K562 (cell line): ENCODE data around the gene OR2V2.
A peak's percentile ranks its signal among the peaks of the same experiment; 100 is the strongest.

ENCODE experiments used
- C11orf30 ChIP-seq: fragments of 450-650 bp; IDR thresholded peaks from 2 replicates; pipeline ENCODE4 v1.6.1; 2016; ENCODE audit warnings: low read depth, mild to moderate bottlenecking
- CHD1 ChIP-seq: fragments of 200-600 bp; sonication (generic); IDR thresholded peaks from one replicate; pipeline ENCODE4 v1.6.1; 2012; ENCODE audit warnings: mild to moderate bottlenecking, moderate library complexity, low read length, inconsistent platforms
- EZH2 ChIP-seq: IDR thresholded peaks from 2 replicates; pipeline ENCODE4 v1.6.1; 2012; ENCODE audit warnings: low read depth, mild to moderate bottlenecking, inconsistent platforms, low read length, borderline replicate concordance
- NBN ChIP-seq: fragments of 450-650 bp; IDR thresholded peaks from 2 replicates; pipeline ENCODE4 v1.6.1; 2016; ENCODE audit warnings: low read depth, mild to moderate bottlenecking
- POLR2AphosphoS5 ChIP-seq: IDR thresholded peaks from 2 replicates; pipeline ENCODE4 v1.6.1; 2011; ENCODE audit warnings: mild to moderate bottlenecking, low read depth, low read length, moderate library complexity; ENCODE audit not compliant: control insufficient read depth, insufficient read depth
- RAD21 ChIP-seq, 2 experiments: fragments of 250-450 bp in 1 of 2; fragments of 450-650 bp in 1 of 2; sonication (Bioruptor Pico) in 1 of 2; formaldehyde crosslinking in 1 of 2; IDR thresholded peaks in 1 of 2; conservative IDR thresholded peaks in 1 of 2; 2 replicates each; pipeline versions ENCODE4 v1.4.0 to v1.8.0; 2020 to 2022; ENCODE audit warnings: mild to moderate bottlenecking in 2 of 2, moderate library complexity in 1 of 2
- TBP ChIP-seq: optimal IDR thresholded peaks from 2 replicates; pipeline ENCODE3; 2011; ENCODE audit warnings: low read depth, low read length, improper control_type of control experiment
- TSC22D4 ChIP-seq: fragments of 450-650 bp; IDR thresholded peaks from 2 replicates; pipeline ENCODE4 v1.6.1; 2016; ENCODE audit warnings: missing genetic modification characterization, missing biosample characterization, control low read depth
- U2AF1 ChIP-seq: fragments of 200-400 bp; formaldehyde crosslinking; optimal IDR thresholded peaks from 2 replicates; pipeline ENCODE3; 2017; ENCODE audit warnings: mild to moderate bottlenecking, low read depth, low read length, moderate library complexity
- ZNF561 ChIP-seq: fragments of 450-650 bp; formaldehyde crosslinking; conservative IDR thresholded peaks from 2 replicates; pipeline ENCODE4 v1.4.0; 2020; ENCODE audit warnings: mild to moderate bottlenecking, moderate library complexity
- TF ChIP-seq, protein P1 (sequence below): fragments of 450-650 bp; formaldehyde crosslinking; IDR thresholded peaks from 2 replicates; pipeline ENCODE4 v1.4.0; 2022; ENCODE audit warnings: mild to moderate bottlenecking, moderate library complexity
- TF ChIP-seq, protein P2 (sequence below): fragments of 450-650 bp; IDR thresholded peaks from 2 replicates; pipeline ENCODE4 v1.7.0; 2016; ENCODE audit warnings: borderline replicate concordance

DNA sequence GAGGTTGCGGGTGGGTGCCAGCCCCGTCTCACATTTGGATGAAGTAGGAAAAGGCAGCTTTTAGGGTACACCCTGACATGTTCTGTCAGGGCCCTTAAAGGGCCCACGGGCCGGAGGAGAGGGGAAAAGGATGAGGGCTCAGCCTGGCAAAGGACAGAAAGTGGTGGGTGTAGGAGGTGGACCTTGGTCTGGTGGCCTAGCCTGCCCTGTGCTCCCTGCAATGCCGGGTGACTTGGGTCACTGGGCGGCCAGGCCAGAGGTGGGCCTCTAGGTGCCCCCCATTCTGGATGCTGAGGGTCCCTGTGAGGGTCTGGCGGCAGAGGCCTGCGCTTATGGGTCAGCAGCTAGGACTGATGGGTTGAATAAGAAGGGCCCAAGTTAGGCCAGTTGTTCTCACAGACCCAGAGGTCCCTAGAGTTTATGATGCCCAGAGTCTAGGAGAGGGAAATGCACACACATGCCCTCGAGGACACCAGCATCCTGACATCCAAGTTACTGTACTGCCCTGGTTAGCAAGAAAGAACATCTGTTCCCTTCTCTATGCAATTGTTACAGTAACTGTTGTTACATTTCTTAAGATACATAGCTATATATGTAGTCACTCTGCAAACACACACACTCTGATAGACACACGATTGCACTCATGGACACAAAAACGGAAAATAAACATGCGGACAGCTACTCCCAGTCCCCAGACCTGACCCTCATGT is 45.1 kb downstream of the OR2V2 start:
- TF ChIP-seq POLR2AphosphoS5, result no peak
- TF ChIP-seq, protein P1, sequence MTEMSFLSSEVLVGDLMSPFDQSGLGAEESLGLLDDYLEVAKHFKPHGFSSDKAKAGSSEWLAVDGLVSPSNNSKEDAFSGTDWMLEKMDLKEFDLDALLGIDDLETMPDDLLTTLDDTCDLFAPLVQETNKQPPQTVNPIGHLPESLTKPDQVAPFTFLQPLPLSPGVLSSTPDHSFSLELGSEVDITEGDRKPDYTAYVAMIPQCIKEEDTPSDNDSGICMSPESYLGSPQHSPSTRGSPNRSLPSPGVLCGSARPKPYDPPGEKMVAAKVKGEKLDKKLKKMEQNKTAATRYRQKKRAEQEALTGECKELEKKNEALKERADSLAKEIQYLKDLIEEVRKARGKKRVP (CRISPR knock-in tag), result no peak
- no peak for TF ChIP-seq U2AF1
- TF ChIP-seq TSC22D4 (tag), result no peak
- TF ChIP-seq CHD1, result peak; percentile 54
- no peak for TF ChIP-seq TBP
- no peak for TF ChIP-seq RAD21 (CRISPR knock-in tag; conservative IDR thresholded peaks at IDR 0.05 in 1 of 2, IDR thresholded peaks at IDR 0.05 in 1 of 2)
- TF ChIP-seq, protein P2, sequence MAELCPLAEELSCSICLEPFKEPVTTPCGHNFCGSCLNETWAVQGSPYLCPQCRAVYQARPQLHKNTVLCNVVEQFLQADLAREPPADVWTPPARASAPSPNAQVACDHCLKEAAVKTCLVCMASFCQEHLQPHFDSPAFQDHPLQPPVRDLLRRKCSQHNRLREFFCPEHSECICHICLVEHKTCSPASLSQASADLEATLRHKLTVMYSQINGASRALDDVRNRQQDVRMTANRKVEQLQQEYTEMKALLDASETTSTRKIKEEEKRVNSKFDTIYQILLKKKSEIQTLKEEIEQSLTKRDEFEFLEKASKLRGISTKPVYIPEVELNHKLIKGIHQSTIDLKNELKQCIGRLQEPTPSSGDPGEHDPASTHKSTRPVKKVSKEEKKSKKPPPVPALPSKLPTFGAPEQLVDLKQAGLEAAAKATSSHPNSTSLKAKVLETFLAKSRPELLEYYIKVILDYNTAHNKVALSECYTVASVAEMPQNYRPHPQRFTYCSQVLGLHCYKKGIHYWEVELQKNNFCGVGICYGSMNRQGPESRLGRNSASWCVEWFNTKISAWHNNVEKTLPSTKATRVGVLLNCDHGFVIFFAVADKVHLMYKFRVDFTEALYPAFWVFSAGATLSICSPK, result no peak
- no peak for TF ChIP-seq NBN
- TF ChIP-seq C11orf30, result no peak
- TF ChIP-seq EZH2, result no peak
- TF ChIP-seq ZNF561 (CRISPR knock-in tag), result no peak
